GM18951 (cell line): Measurements from ENCODE around the gene EVC.
"Not testable (repeated sequence)": the region's sequence is repeated elsewhere in the genome, so short reads cannot be mapped to it uniquely, and the experiment has no call there.

Experiments used
- POLR2A ChIP-seq: IDR thresholded peaks from 4 replicates; pipeline ENCODE4 v1.6.1; 2011; ENCODE audit warnings: mild to moderate bottlenecking; ENCODE audit not compliant: insufficient read length, insufficient read depth; ENCODE audit errors: extremely low read depth
- in situ Hi-C: fragments of 300-500 bp; cut with MboI; formaldehyde crosslinking; loops from one replicate; pipeline ENCODE4 v1.12.0; 2022; ENCODE audit warnings: low sequenced_read_pairs, mixed read lengths, inconsistent platforms; ENCODE audit not compliant: unreplicated experiment

The EVC gene

GRCh38 chr4:5828005-5828391 lies 117.0 kb downstream of the EVC start:
- TF ChIP-seq POLR2A = no peak
- in situ Hi-C loops = no loop called here

DNA sequence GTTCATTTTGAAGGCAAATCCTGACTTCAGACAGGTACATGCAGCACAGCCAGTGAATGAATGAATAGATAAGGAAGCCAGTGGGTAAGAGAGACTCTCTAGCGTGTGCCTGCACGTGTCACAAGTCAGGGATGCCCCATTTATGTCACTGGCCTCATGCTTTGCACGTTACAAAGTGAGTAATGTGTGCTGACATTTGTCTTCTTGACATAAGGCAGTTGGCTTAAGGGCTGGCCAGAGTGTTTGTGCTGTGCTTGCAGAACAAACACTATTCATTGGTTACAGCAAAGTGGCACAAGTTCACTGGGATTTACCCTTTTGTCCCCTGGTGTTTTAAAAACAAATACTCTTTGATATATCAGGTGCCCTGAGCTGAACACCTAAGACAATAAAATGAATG lies 125.9 kb downstream of the EVC start:
- TF ChIP-seq POLR2A = no peak
- in situ Hi-C loops = no loop called here

DNA sequence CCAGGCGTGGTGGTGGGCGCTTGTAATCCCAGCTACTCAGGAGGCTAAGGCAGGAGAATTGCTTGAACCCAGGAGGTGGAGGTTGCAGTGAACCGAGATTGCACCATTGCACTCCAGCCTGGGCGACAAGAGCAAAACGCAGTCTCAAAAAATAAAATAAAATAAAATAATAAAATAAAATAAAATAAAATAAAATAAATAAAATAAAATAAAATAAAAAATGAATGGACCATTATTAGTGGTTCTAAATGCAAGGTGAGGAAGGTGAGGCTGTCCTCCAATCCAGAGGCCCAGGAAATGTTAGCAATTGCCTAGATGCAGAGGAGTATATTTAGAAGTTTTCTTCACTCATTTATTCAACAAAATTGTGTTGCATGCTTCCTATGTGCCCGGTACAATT lies 126.5 kb downstream of the EVC start:
- in situ Hi-C loops = not testable (repeated sequence)

GRCh38 chr4:5839332-5839731 lies 128.3 kb downstream of the EVC start:
- no peak for TF ChIP-seq POLR2A
- in situ Hi-C loops = no loop called here

GRCh38 chr4:5839751-5840674 lies 129.0 kb downstream of the EVC start:
- TF ChIP-seq POLR2A = no peak
- in situ Hi-C loops = no loop called here

GRCh38 chr4:5842456-5842855 lies 131.5 kb downstream of the EVC start:
- in situ Hi-C loops = no loop called here
- TF ChIP-seq POLR2A = no peak

DNA sequence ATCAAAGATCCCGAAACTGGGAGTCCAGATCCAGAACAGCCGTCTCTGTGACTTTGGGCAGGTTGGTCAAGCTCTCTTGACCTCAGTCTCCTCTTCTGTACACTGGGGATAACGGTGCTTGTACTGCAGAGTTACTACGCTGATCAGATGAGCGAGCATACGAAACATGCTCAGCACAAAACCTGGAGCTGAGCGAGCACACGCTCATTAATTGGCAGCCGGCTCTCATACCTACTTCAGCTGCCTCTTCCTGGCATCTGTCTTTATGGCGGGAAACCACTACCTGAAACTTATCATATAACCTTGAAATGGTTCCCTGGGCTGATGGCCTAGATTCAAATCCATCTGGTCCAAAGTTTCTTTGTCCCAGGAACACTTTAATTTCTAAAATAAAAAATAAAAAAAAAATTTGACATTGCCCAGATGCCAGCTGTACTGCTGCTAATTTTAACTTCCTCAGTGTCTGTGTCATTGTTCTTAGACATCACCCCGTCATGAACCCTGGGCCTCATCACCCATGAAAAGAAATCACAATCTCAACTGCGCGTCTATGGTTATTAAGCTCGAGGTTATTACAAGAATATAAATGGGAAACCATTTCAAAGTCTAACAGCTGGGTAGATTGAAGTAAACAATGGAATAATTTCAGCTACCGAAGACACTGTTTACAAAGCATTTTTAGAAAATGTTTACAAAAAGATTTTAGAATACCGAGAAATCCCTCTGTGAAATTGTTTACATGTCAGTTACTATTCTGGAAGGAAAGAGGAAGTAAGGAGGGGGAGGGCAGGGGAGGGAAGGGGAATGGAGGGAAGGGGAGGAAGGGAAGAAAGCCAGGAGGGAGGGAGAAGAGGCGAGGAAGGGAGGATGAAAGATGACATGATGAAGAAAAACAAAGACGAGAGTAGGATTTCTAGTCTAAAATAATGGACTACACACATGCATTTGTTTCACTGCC lies 132.9 kb downstream of the EVC start:
- no peak for TF ChIP-seq POLR2A
- in situ Hi-C loops = no loop called here

DNA sequence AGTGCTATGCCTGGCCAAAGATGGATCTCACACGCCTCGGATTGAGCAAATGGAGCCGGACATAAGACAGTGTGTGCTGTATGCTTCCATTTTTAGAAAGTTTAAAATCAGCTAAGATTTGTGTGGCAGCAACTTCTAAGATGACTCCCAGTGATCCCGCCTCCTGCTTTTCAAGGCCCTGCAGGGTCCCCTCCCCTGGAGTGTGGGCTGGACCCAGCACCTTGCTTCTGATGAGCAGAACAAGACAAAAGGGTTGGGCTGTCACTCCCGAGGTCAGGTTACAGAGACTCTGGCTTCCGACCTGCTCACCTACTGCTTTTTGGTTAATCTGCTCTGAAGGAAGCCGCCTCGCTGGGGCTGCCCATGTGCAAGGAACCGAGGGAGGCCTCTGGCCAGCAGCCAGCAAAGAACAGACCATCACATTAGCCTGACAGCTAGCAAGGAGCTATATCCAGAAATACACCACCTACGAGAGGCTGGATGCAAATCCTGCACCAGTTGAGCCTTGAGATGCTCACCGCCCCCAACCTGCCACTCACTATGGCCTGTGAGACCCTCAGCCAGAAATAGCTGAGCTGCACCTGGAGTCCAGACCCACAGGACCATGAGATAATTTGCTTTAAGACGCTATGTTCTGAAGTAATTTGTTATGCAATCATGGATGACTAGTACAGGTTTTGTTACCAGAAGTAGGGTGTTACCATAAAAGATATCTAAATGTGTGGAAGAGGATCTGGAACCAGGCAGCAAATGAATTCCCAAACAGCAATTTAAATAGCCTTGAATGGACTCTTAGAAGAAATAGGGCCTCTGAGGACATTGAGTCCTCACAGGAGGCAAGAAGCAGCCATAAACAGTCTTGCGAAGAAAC lies 134.3 kb downstream of the EVC start:
- in situ Hi-C loops = no loop called here
- no peak for TF ChIP-seq POLR2A

DNA sequence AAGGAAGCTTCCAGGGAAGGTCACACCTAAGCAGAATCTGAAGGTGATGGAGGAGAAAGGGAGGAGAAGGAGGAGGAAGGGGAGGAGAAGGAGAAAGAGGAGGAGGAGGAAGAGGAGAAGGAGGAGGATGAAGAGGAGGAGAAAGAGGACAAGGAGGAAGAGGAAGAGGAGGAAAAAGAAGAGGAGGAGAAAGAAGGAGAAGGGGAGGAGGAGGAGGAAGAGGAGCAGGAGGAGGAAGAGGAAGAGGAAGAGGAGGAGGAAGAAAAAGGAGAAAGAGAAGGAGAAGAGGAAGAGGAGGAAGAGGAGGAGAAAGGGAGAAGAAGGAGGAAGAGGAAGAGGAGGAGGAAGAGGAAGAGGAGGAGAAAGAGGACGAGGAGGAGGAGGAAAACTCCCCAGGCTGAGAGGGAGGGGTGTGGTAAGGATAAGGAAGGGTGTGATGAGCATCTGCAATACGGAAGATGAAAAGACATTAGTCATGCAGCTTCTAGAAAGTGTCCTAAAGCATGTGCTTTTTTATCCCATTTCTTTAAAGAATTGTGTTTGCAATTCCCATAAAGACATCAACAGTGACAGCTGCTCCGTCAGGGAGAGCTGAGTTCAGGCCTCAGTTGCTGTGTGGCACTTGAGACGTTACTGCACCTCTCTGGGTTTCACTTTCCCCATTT lies 140.8 kb downstream of the EVC start:
- no peak for TF ChIP-seq POLR2A
- in situ Hi-C loops = no loop called here

GRCh38 chr4:5852523-5853202 lies 141.7 kb downstream of the EVC start:
- no peak for TF ChIP-seq POLR2A
- in situ Hi-C loops = no loop called here

- no peak for TF ChIP-seq POLR2A
- in situ Hi-C loops = no loop called here
These were observed 143.9 kb downstream of the EVC start for GRCh38 chr4:5854929-5855328.

- in situ Hi-C loops = not testable (repeated sequence)
These were observed 145.4 kb downstream of the EVC start for GRCh38 chr4:5856362-5856761.
